T-helper 1 cell (primary cell): Measurements from ENCODE around the gene TNRC6A.
"Not testable (repeated sequence)": the region's sequence is repeated elsewhere in the genome, so short reads cannot be mapped to it uniquely, and the experiment has no call there.

Experiments used
- DNase-seq, 5 donors: peaks; one replicate each; pipeline ENCODE4 v3.0.0-alpha.2; 2012 to 2020

Gene TNRC6A

GRCh38 chr16:24728891-24729242 is 584 bp upstream of the TNRC6A start:
- DNase-seq, result peak in 1 of 5 donors; percentile 5

GRCh38 chr16:24729951-24730815 is 732 bp downstream of the TNRC6A start:
- peak in 3 of 5 donors; percentile 6 to 34 (median 20) for DNase-seq

- DNase-seq, result no peak
Observed at GRCh38 chr16:24730914-24731313, 1.5 kb downstream of the TNRC6A start.

- DNase-seq, result no peak
Observed at GRCh38 chr16:24731722-24732419, 2.4 kb downstream of the TNRC6A start.

GRCh38 chr16:24734382-24734781 is 4.9 kb downstream of the TNRC6A start:
- no peak for DNase-seq

GRCh38 chr16:24736758-24737157 is 7.3 kb downstream of the TNRC6A start:
- no peak for DNase-seq

GRCh38 chr16:24737391-24737871 is 8.0 kb downstream of the TNRC6A start:
- DNase-seq, result no peak

- DNase-seq, result no peak
Observed at GRCh38 chr16:24737916-24738594, 8.6 kb downstream of the TNRC6A start.

- no peak for DNase-seq
Observed at GRCh38 chr16:24738895-24739294, 9.4 kb downstream of the TNRC6A start.

- DNase-seq, result no peak
Observed at GRCh38 chr16:24741862-24742261, 12.4 kb downstream of the TNRC6A start.

GRCh38 chr16:24742610-24743009 is 13.2 kb downstream of the TNRC6A start:
- DNase-seq, result not testable (repeated sequence)

GRCh38 chr16:24745391-24745790 is 15.9 kb downstream of the TNRC6A start:
- DNase-seq, result no peak

GRCh38 chr16:24745791-24746190 is 16.3 kb downstream of the TNRC6A start:
- no peak for DNase-seq

GRCh38 chr16:24747441-24747840 is 18.0 kb downstream of the TNRC6A start:
- DNase-seq, result no peak

- no peak for DNase-seq
Observed at GRCh38 chr16:24748242-24748641, 18.8 kb downstream of the TNRC6A start.

GRCh38 chr16:24749310-24749709 is 19.9 kb downstream of the TNRC6A start:
- no peak for DNase-seq

GRCh38 chr16:24749872-24750271 is 20.4 kb downstream of the TNRC6A start:
- not testable (repeated sequence) for DNase-seq

- DNase-seq, result no peak
Observed at GRCh38 chr16:24753000-24753399, 23.5 kb downstream of the TNRC6A start.

GRCh38 chr16:24753437-24753836 is 24.0 kb downstream of the TNRC6A start:
- no peak for DNase-seq

GRCh38 chr16:24754543-24754942 is 25.1 kb downstream of the TNRC6A start:
- no peak for DNase-seq

GRCh38 chr16:24755201-24755874 is 25.9 kb downstream of the TNRC6A start:
- DNase-seq, result no peak

- DNase-seq, result no peak
Observed at GRCh38 chr16:24758373-24758772, 28.9 kb downstream of the TNRC6A start.

- no peak for DNase-seq
Observed at GRCh38 chr16:24759006-24759405, 29.6 kb downstream of the TNRC6A start.
